ENCODE data around the gene AJAP1. TPM values are rescaled to one million over a fixed set of nuclear protein-coding genes. Genes with fewer than 3 reads are reported as not detected.

AJAP1 gene
- total and polyA plus RNA-seq, 2 experiments from 2014 or later: not detected

DNA sequence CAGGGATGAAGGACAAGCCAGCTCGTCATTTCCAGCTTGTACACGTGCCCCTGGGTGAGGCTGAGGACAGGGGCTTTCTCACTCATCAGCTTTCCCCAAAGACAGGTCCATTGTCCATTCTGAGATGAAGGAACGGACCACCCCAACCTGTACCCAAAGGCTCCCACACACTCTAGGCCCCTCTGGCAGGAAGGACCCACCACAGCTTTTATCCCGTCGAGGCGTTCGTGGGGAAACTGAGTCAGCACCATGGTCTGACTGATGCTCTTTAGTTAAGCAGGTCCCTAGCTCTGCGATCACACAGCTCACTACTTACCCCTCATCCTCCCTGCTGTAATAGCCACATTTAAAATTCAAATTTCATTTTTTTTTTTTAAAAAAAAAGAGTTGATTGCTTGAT lies 117.3 kb downstream of the AJAP1 start:
- Histone ChIP-seq H4K20me1 (replicated peaks; ENCODE audit: insufficient read depth) (no peaks in the 10 kb centered on the region), H3K4me2 (no peak overlapping the region), H3F3A (replicated peaks; ENCODE audit: low read depth) (no peaks in the 10 kb centered on the region), H3K4me1 (ENCODE audit: insufficient read depth) (no peaks in the 10 kb centered on the region), H2AFZ (no peak overlapping the region), H3K36me3 (ENCODE audit: insufficient read depth) (no peaks in the 10 kb centered on the region), H3K4me3 (no peak overlapping the region), H3K27ac (ENCODE audit: low read depth) (no peak overlapping the region), H3K9me2 (ENCODE audit: insufficient read depth) (no peaks in the 10 kb centered on the region), H3K79me2 (replicated peaks; ENCODE audit: insufficient read depth) (no peaks in the 10 kb centered on the region), H3K27me3 (ENCODE audit: insufficient read depth) (no peaks in the 10 kb centered on the region)
- TF ChIP-seq ZNF114 (CRISPR knock-in tag; IDR thresholded peaks at IDR 0.05) (no peak), ZNF331 (CRISPR knock-in tag; IDR thresholded peaks at IDR 0.05; ENCODE audit: low read depth) (no peak), CREB1 (CRISPR knock-in tag; IDR thresholded peaks at IDR 0.05; ENCODE audit: low read depth) (no peak), EZH2phosphoT487 (IDR thresholded peaks at IDR 0.05; ENCODE audit: unreplicated experiment) (no peak), POLR2AphosphoS5 (IDR thresholded peaks at IDR 0.05; ENCODE audit: low read depth) (no peak), JUNB (IDR thresholded peaks at IDR 0.05; ENCODE audit: unreplicated experiment) (no peak), EZH2 (IDR thresholded peaks at IDR 0.05; ENCODE audit: low read depth, unreplicated experiment) (no peak), STAT1 (IDR thresholded peaks at IDR 0.05; ENCODE audit: unreplicated experiment) (no peak)
- TF ChIP-seq, protein P1, sequence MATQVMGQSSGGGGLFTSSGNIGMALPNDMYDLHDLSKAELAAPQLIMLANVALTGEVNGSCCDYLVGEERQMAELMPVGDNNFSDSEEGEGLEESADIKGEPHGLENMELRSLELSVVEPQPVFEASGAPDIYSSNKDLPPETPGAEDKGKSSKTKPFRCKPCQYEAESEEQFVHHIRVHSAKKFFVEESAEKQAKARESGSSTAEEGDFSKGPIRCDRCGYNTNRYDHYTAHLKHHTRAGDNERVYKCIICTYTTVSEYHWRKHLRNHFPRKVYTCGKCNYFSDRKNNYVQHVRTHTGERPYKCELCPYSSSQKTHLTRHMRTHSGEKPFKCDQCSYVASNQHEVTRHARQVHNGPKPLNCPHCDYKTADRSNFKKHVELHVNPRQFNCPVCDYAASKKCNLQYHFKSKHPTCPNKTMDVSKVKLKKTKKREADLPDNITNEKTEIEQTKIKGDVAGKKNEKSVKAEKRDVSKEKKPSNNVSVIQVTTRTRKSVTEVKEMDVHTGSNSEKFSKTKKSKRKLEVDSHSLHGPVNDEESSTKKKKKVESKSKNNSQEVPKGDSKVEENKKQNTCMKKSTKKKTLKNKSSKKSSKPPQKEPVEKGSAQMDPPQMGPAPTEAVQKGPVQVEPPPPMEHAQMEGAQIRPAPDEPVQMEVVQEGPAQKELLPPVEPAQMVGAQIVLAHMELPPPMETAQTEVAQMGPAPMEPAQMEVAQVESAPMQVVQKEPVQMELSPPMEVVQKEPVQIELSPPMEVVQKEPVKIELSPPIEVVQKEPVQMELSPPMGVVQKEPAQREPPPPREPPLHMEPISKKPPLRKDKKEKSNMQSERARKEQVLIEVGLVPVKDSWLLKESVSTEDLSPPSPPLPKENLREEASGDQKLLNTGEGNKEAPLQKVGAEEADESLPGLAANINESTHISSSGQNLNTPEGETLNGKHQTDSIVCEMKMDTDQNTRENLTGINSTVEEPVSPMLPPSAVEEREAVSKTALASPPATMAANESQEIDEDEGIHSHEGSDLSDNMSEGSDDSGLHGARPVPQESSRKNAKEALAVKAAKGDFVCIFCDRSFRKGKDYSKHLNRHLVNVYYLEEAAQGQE (IDR thresholded peaks at IDR 0.05; ENCODE audit: unreplicated experiment): no peak
- TF ChIP-seq, protein P2, sequence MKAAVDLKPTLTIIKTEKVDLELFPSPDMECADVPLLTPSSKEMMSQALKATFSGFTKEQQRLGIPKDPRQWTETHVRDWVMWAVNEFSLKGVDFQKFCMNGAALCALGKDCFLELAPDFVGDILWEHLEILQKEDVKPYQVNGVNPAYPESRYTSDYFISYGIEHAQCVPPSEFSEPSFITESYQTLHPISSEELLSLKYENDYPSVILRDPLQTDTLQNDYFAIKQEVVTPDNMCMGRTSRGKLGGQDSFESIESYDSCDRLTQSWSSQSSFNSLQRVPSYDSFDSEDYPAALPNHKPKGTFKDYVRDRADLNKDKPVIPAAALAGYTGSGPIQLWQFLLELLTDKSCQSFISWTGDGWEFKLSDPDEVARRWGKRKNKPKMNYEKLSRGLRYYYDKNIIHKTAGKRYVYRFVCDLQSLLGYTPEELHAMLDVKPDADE (IDR thresholded peaks at IDR 0.05): no peak
- TF ChIP-seq, protein P3, sequence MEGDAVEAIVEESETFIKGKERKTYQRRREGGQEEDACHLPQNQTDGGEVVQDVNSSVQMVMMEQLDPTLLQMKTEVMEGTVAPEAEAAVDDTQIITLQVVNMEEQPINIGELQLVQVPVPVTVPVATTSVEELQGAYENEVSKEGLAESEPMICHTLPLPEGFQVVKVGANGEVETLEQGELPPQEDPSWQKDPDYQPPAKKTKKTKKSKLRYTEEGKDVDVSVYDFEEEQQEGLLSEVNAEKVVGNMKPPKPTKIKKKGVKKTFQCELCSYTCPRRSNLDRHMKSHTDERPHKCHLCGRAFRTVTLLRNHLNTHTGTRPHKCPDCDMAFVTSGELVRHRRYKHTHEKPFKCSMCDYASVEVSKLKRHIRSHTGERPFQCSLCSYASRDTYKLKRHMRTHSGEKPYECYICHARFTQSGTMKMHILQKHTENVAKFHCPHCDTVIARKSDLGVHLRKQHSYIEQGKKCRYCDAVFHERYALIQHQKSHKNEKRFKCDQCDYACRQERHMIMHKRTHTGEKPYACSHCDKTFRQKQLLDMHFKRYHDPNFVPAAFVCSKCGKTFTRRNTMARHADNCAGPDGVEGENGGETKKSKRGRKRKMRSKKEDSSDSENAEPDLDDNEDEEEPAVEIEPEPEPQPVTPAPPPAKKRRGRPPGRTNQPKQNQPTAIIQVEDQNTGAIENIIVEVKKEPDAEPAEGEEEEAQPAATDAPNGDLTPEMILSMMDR (conservative IDR thresholded peaks at IDR 0.05; ENCODE audit: low read depth in 2 of 2): no peak
- TF ChIP-seq, protein P4, sequence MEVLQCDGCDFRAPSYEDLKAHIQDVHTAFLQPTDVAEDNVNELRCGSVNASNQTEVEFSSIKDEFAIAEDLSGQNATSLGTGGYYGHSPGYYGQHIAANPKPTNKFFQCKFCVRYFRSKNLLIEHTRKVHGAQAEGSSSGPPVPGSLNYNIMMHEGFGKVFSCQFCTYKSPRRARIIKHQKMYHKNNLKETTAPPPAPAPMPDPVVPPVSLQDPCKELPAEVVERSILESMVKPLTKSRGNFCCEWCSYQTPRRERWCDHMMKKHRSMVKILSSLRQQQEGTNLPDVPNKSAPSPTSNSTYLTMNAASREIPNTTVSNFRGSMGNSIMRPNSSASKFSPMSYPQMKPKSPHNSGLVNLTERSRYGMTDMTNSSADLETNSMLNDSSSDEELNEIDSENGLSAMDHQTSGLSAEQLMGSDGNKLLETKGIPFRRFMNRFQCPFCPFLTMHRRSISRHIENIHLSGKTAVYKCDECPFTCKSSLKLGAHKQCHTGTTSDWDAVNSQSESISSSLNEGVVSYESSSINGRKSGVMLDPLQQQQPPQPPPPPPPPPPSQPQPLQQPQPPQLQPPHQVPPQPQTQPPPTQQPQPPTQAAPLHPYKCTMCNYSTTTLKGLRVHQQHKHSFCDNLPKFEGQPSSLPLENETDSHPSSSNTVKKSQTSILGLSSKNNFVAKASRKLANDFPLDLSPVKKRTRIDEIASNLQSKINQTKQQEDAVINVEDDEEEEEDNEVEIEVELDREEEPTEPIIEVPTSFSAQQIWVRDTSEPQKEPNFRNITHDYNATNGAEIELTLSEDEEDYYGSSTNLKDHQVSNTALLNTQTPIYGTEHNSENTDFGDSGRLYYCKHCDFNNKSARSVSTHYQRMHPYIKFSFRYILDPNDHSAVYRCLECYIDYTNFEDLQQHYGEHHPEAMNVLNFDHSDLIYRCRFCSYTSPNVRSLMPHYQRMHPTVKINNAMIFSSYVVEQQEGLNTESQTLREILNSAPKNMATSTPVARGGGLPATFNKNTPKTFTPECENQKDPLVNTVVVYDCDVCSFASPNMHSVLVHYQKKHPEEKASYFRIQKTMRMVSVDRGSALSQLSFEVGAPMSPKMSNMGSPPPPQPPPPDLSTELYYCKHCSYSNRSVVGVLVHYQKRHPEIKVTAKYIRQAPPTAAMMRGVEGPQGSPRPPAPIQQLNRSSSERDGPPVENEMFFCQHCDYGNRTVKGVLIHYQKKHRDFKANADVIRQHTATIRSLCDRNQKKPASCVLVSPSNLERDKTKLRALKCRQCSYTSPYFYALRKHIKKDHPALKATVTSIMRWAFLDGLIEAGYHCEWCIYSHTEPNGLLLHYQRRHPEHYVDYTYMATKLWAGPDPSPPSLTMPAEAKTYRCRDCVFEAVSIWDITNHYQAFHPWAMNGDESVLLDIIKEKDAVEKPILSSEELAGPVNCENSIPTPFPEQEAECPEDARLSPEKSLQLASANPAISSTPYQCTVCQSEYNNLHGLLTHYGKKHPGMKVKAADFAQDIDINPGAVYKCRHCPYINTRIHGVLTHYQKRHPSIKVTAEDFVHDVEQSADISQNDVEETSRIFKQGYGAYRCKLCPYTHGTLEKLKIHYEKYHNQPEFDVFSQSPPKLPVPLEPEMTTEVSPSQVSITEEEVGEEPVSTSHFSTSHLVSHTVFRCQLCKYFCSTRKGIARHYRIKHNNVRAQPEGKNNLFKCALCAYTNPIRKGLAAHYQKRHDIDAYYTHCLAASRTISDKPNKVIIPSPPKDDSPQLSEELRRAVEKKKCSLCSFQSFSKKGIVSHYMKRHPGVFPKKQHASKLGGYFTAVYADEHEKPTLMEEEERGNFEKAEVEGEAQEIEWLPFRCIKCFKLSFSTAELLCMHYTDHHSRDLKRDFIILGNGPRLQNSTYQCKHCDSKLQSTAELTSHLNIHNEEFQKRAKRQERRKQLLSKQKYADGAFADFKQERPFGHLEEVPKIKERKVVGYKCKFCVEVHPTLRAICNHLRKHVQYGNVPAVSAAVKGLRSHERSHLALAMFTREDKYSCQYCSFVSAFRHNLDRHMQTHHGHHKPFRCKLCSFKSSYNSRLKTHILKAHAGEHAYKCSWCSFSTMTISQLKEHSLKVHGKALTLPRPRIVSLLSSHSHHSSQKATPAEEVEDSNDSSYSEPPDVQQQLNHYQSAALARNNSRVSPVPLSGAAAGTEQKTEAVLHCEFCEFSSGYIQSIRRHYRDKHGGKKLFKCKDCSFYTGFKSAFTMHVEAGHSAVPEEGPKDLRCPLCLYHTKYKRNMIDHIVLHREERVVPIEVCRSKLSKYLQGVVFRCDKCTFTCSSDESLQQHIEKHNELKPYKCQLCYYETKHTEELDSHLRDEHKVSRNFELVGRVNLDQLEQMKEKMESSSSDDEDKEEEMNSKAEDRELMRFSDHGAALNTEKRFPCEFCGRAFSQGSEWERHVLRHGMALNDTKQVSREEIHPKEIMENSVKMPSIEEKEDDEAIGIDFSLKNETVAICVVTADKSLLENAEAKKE (CRISPR knock-in tag; IDR thresholded peaks at IDR 0.05): no peak
- no peak for DNase-seq (ENCODE audit: low spot score)
- no peak overlapping the region for H3K4me3 Mint-ChIP-seq
- H3K4me1 Mint-ChIP-seq: peaks cover 15% of the 10 kb centered on the region
- ATAC-seq: no peak
- no peaks in the 10 kb centered on the region for H3K9me3 Mint-ChIP-seq
- no peak overlapping the region for H3K27ac Mint-ChIP-seq
- H3K27me3 Mint-ChIP-seq (ENCODE audit: insufficient read depth, low read depth, poor library complexity): peaks cover 1% of the 10 kb centered on the region
- peaks cover 6% of the 10 kb centered on the region; the same call in 2 of the 3 replicates for H3K36me3 Mint-ChIP-seq (ENCODE audit: low read depth)

Data from GM23338 (cell line).